GM19467 (cell line): Measurements from ENCODE around the gene ARFGEF2.
"Not testable (repeated sequence)": the region's sequence is repeated elsewhere in the genome, so short reads cannot be mapped to it uniquely, and the experiment has no call there.

Source experiments
- ATAC-seq: cut with Tn5 transposase; IDR thresholded peaks from one replicate; pipeline ENCODE4 v1.9.1; 2021; ENCODE audit warnings: mild to moderate bottlenecking, moderate library complexity; ENCODE audit not compliant: unreplicated experiment

The ARFGEF2 gene

DNA sequence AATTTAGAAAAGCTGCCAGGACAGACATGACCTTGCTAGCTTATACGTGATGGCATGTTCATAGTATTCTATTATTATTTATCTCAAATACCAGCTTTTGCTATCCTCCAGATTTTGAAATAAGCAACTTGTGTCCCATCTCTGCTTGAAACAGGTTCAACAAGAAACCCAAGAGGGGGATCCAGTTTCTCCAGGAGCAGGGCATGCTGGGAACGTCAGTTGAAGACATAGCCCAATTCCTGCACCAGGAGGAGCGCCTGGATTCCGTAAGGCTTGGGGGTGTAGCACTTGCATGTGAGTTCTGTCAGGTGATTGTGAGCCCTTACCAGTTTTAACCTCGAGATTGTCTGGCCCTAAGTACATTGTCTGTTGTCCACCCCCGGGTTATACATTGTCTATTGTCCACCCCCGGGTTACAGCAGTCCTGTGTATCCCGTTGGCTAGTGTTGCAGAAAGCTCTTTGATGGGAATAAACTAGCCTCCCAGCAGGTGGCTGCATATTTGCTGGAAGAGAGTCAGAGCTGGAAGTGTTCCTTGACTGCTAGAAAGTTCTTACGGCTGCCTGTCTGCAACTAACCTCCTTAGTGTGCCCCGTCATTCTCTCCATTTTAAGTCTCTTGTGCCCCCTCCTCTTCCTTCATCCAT lies 63.2 kb downstream of the ARFGEF2 start:
- no peak for ATAC-seq

GRCh38 chr20:48986899-48987298 lies 65.4 kb downstream of the ARFGEF2 start:
- no peak for ATAC-seq

- ATAC-seq: no peak
Measured at GRCh38 chr20:48990467-48990866, 69.0 kb downstream of the ARFGEF2 start.

GRCh38 chr20:48995589-48995988 lies 74.1 kb downstream of the ARFGEF2 start:
- no peak for ATAC-seq

DNA sequence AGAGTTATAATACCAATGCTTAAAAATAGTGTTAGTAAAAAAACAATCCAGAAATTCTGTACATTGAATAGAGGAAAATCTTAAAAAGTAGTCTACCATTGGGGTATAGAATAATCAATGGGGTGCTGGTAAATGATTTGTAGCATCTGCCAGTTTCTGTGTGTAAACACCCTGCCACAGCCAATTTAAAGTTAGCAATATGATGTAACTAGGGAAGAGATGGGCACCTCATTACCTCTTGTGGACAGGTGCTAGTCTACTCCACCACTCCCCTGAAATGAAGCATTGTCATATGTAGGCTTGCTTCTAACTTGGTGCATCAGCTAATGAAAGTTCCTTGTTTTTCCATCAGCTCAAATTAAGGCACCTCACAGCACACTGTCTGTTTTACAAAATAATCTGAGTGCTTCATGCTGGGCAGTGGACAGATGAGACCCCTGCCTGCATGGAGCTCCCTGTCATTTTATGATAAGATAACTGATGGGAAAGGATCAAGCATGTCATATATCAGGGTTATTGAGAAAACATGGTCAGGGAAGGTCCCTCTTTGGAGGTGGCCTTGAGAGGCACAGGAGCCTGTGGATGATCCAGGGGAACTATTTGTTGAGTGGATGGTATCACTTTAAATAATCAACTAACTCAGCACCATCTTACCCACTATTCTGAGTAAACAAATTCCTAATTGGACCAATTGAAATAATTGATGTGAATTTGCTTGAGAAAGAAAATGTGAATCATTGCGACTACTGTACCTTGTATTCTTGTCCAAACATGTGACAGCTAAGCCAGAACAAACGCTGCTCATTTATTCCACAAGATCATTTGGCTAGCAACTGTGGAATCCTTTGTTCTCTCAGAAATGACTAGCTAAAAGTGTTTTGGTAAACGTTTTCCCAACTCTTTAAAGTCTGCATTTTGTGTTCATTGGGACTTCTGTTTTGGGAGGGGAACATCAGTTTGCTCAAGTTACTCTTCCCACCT lies 78.7 kb downstream of the ARFGEF2 start:
- ATAC-seq: no peak

GRCh38 chr20:49001741-49002140 lies 80.2 kb downstream of the ARFGEF2 start:
- ATAC-seq: no peak

DNA sequence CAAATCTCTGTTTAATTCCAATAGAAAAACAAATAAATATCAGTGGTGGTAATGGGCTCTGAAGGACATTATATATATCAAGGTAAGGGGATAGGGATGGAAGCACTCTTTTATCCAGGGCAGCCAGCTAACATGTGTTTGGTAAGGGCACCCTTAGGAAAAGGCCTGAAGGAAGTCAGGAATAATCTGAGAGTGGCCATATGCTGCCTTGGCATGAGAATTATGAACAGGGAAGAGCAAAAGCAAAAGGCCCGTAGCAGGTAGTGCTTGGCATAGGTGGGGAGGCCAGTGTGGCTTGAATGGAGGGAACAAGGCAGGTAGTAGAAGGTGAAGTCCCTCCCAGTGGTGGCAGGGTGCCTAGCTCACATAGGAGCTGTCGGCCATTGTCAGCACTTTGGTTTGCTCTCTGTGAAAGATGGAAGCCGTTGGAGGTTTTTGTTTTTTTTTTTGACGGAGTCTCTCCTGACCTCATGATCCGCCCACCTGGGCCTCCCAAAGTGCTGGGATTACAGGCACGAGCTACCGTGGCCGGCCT lies 85.0 kb downstream of the ARFGEF2 start:
- no peak for ATAC-seq

DNA sequence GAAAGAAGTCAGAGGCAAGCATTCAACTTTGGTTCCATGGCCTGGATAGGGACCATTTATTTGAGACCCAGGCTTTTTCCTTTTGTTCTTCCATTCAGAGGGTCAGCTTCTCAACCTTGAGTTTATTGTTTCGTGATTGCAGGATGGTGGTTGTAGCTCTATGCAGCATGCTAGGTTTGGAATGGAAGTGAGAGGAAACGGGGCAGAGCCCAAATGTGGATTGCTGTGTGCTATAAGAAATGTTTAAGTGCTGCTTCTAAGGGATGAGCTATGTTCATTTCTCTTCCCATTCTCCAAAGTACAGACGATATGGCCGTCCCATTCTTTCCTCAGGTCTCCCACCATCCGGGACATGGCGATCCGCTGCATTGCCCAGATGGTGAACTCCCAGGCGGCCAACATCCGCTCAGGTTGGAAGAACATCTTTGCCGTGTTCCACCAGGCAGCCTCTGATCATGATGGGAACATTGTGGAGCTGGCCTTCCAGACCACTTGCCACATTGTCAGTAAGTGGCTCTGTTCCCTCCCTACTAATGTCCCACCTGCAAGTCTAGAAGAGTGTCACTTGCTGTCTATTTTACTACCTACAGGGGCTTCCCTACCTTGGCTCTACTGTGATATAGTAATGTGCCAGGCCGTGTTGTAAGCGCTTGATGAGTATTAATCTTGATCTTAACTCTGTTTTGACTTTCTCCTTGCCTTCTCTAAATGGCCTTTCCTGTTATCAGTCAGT lies 88.6 kb downstream of the ARFGEF2 start:
- ATAC-seq: no peak

- ATAC-seq: no peak
Measured at GRCh38 chr20:49024220-49024619, 102.7 kb downstream of the ARFGEF2 start.

DNA sequence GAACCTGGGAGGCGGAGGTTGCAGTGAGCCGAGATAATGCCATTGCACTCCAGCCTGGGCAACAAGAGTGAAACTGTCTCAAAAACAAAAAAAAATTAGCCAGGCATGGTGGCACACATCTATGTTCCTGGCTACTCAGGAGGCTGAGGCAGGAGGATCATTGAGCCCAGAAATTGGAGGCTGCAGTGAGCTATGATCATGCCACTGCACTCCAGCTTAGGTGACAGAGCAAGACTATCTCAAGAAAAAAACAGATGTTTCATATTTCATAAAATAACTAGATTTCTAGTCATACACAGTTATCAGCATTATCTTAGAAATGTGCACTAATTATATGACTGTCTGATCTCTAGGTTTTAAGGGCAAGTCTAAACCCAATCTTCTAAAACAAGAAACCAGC lies 106.7 kb downstream of the ARFGEF2 start:
- not testable (repeated sequence) for ATAC-seq

DNA sequence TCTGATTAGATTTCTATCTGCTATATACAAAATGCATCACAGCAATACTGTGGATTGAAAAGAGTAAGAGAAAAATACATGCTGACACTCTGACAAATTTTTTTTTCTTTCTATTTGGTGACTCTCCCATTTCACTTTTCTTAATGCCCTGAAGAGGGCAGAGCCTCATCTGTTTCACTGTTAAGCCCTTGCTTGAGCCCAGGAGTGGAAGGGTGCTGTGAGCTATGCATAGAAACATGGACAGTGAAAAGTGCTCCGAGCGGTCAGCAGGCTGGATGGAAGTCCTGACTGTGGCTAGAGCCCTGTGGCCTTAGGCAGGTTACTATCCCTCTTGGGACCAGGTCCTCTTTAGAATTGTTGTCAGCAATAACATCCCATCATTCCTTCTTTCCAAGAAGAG lies 107.2 kb downstream of the ARFGEF2 start:
- ATAC-seq: no peak

GRCh38 chr20:49029203-49029602 lies 107.7 kb downstream of the ARFGEF2 start:
- ATAC-seq: no peak

DNA sequence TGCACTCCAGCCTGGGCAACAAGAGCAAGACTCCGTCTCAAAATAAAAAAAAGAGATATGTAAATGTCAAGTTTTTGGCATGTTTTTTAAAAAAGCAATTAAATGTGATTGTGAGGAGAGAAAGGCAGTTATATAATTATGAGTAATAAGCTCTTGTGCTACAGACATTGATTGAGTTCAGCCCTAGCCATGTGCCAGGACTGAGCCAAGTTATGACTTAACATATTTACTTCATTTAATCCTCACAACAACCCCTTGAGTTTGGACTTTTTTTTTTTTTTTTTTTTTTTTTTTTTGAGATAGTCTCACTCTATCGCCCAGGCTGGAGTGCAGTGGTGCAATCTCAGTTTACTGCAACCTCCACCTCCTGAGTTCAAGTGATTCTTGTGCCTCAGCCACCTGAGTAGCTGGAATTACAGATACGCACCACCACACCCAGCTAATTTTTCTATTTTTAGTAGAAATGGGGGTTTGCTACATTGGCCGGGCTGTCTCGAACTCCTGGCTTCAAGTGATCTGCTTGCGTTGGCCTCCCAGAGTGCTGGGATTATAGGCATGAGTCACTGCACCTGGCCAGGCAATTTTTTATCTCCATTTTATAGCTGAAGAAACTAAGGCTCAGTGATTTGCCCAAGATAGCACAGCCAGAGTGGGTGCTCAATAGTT lies 109.6 kb downstream of the ARFGEF2 start:
- ATAC-seq: no peak

DNA sequence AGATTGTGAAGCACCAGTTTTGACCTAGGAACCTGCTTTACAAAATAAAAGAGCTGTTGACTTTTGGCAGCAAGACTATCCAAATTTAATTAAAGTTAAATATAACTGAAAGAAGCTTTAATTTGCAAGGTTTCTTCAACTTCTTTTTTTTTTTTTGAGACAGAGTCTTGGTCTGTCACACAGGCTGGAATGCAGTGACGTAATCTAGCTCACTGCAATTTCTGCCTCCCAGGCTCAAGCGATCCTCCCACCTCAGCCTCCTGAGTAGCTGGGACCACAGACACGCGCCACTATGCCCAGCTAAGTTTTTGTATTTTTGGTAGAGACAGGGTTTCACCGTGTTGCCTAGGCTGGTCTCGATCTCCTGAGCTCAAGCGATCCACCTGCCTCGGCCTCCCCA lies 110.9 kb downstream of the ARFGEF2 start:
- ATAC-seq: no peak

DNA sequence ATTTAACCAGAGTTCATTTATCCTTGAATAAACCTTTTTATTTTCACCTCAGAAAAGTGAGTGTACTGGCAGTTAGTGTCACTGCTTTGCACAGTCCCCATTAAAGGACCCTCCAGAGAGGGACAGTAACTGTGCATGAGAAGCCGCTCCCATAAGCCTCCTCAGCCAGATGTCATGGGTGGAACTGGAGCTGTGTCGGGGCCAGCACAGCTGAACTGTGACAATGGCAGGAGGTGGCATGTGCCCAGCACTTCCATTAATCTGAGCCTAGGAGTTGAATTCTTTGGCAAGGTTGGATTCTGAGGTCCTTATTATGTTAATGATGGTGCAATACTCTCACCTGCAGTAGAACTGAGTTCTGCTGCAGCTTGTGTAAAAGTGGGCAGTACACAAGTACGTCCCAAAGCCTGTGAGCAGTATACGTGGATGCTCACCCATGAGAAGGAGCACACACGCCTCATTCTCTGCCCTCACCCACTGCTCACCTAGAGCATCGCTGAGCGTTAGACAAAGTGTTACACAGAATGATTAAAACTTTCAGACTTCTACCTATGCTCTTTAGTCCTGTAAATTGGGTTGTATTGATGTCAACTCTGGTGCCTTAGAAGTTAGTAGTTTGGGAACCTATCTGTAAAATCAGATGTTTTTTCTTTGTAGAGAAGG lies 112.7 kb downstream of the ARFGEF2 start:
- ATAC-seq: no peak

GRCh38 chr20:49037962-49038387 lies 116.5 kb downstream of the ARFGEF2 start:
- ATAC-seq: no peak

DNA sequence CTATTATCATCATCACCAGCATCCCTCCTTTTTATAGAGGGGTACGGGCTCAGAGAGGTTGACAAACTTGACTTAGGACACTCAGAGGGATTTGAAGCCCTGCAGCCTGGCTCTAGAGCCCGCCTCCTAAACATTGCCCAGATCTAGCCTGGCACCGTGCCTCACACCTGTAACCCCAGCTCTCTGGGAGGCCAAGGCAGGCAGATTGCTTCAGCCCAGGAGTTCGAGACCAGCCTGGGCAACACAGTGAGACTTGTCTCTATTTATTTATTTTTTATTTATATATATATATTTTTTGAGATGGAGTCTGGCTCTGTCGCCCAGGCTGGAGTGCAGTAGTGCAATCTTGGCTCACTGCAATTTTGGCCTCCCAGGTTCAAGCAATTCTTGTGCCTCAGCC lies 118.3 kb downstream of the ARFGEF2 start:
- ATAC-seq: no peak

GRCh38 chr20:49043000-49043399 lies 121.5 kb downstream of the ARFGEF2 start:
- no peak for ATAC-seq

DNA sequence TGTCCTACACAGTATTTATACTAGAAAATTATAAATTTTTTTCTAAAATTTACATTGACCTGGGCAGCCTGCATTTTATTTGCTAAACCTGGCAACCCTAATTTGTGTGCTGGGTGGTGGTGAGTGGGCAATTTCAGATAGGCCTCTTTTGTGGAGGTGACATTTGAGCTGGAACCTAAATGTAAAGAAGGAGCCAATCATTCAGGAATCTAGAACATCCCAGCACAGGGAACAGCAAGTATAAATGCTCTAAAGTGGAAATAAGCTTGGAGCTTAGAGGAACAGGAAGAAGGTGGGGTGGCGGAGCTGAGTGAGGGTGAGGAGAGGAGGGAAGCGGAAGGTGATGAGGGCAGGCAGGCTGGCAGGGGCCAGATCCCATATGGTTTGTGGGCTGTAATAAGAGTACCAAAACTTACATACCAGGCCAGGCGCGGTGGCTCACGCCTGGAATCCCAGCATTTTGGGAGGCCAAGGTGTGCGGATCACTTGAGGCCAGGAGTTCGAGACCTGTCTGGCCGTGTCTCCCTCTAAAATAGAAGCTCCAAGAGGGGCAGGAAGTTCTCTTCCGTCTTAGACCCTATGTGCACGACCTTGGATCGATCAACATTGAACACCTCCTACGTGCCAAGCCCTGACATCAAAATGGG lies 124.1 kb downstream of the ARFGEF2 start:
- no peak for ATAC-seq
